ENCODE measurements around the gene BBS4.
A peak's percentile ranks its signal among the peaks of the same experiment; 100 is the strongest.
"Not testable (repeated sequence)": the region's sequence is repeated elsewhere in the genome, so short reads cannot be mapped to it uniquely, and the experiment has no call there.

BBS4 gene

DNA sequence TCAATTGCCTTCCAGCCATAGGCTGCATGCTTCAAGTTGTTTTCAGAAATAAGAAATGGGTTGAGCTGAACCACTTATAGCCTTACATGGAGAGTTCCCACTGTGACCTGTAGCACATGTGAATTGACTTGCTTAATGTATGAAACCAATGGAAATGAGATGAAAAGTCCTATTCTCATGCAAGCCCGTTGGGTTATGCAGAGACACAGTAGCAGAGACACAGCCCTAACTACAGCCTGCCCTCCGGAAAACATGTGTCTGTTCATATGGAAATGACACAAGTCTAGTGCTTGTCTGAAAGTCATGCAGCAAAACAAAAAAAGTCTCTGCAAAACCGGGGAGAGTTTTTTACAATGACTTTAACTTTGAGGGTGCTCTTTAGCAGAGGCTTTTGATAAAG lies 14.5 kb upstream of the BBS4 start:
- TF ChIP-seq JUND (IDR thresholded peaks at IDR 0.05; ENCODE audit: low read depth) = no peak
- in situ Hi-C loops (cut with HindIII; ENCODE audit: low pct_unique_long_range_greater_than_20kb, low sequenced_read_pairs) = no loop called here
- DNase-seq (ENCODE audit: low read depth in 1 of 2, low spot score in 1 of 2) = no peak

DNA sequence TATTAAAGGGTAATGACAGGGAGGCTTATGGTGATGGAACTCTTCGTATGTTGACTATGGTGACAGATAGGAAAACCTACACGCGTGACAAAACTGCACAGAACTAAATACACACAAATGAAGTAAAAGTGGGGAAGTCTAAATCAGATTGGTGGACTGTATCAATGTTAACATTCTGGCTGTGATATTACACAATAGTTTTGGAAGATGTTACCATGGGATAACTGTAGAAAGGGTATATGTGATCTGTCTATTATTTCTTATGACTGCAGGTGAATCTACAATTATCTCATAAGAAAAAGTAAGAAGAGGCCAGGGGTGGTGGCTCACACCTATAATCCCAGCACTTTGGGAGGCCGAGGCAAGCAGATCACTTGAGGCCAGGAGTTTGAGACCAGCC lies 9.2 kb upstream of the BBS4 start:
- no peak for TF ChIP-seq JUND (IDR thresholded peaks at IDR 0.05; ENCODE audit: low read depth)
- in situ Hi-C loops (cut with HindIII; ENCODE audit: low pct_unique_long_range_greater_than_20kb, low sequenced_read_pairs) = no loop called here
- DNase-seq (ENCODE audit: low read depth in 1 of 2, low spot score in 1 of 2) = no peak

DNA sequence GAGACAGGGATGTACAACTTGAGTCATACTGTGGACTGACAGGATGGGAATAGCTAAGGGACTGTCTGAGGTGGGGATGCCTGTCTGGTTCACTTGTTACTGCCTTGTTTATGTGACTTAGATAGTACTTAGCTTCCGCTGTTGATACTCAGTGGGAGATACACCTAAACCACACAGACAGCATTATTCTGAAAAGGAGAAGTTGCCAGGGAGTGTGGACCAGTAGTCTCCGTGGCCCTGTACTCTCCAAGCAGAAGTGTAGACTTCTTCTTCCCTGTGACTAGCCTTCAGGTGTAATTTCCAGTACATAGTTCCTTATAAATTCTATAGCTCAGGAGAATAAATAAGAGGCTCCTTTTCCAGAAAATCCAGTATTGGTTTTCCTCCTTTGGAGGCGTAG lies 5.1 kb upstream of the BBS4 start:
- in situ Hi-C loops (cut with HindIII; ENCODE audit: low pct_unique_long_range_greater_than_20kb, low sequenced_read_pairs) = no loop called here
- DNase-seq (ENCODE audit: low read depth in 1 of 2, low spot score in 1 of 2) = no peak
- no peak for TF ChIP-seq JUND (IDR thresholded peaks at IDR 0.05; ENCODE audit: low read depth)

DNA sequence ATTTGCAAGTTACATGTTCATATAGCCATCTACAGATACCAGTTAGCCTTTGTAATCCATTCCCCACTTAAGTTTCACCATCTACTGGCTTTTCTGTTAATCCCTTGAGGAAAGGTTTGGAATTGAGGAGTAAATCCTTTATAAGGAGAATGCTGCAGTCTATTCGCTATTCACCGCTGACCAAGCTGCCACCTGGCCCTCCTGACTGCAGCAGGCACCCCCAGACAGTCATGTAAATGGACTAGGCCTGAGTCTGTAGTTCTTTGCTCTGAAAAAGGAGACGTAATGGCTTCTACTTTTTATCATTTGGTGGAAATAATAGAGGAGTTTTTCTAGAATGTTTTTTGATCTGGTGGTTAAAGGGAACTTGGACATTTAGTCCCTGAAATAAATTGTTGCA lies 3.2 kb upstream of the BBS4 start:
- in situ Hi-C loops (cut with HindIII; ENCODE audit: low pct_unique_long_range_greater_than_20kb, low sequenced_read_pairs) = no loop called here

DNA sequence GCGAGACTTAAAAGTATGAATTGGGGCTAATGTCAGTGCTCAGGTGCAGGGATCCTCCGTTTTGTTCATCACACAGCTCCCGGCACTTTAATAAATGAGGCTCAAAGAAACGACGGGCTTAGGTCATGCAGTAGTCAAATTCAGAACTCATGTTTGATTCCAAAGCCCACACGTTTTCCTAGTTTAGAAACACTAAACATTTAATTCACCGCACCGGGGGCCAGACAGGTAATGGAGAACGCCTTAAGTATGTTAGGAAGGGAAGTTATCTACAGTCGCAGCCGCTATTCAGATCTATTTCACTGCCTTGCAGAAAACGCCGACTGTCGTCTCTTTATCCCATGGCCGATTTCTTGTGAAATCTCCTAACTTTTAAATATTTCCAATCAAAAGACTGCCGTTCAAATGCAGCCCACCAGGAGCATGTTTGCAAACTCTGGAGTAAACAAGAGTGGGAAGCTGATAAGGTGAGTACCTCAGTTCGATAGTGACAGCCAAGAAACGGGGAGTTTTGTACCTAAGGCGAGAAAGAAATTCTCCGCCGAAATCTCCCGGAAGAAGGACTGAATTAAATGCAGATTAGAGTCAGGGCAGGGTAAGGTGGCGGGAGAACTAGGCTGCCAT lies 594 bp upstream of the BBS4 start:
- DNase-seq (ENCODE audit: low read depth in 1 of 2, low spot score in 1 of 2) = no peak
- in situ Hi-C loops (cut with HindIII; ENCODE audit: low pct_unique_long_range_greater_than_20kb, low sequenced_read_pairs) = no loop called here
- TF ChIP-seq JUND (IDR thresholded peaks at IDR 0.05; ENCODE audit: low read depth) = no peak

More for the DNA sequence above, 3.2 kb upstream of the BBS4 start:
- no peak for TF ChIP-seq JUND (IDR thresholded peaks at IDR 0.05; ENCODE audit: low read depth)
- DNase-seq (ENCODE audit: low read depth in 1 of 2, low spot score in 1 of 2) = no peak

DNA sequence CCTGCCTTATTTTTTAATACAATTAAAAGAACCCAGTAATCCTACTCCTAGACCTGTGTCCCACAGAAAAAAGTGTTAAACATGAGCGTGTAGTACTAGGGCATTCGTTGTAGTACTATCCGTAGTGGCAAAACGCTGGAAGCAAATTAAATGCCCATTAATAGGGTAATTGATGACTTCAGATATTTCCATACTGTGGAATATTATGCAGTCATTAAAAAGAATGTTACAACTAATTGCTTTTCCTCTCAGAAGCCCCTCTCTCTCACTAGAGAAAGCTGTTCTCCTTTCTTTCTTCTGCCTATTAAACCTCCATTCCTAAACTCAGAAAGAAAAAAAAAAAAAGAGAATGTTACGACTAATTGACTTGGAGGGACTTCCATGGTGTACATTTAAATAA lies 2.7 kb downstream of the BBS4 start:
- no peak for TF ChIP-seq JUND (IDR thresholded peaks at IDR 0.05; ENCODE audit: low read depth)
- no peak for DNase-seq (ENCODE audit: low read depth in 1 of 2, low spot score in 1 of 2)
- in situ Hi-C loops (cut with HindIII; ENCODE audit: low pct_unique_long_range_greater_than_20kb, low sequenced_read_pairs) = no loop called here

DNA sequence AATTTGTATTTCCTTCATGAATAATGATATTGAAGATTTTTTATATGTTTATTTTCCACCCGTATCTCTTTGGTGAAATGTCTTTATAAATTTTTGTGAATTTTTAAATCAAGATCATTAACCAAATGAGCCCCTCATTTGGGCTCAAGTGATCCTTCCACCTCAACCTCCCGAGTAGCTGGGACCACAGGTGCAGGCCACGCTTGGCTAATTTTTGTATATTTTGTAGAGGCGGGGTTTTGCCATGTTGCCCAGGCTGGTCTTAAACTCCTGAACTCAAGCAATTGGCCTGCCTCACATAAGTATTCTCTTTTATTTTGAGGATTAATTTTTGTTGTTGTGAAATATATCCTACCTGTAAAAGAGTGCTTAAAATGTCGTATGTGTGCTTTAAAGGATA lies 4.9 kb downstream of the BBS4 start:
- in situ Hi-C loops (cut with HindIII; ENCODE audit: low pct_unique_long_range_greater_than_20kb, low sequenced_read_pairs) = no loop called here
- no peak for TF ChIP-seq JUND (IDR thresholded peaks at IDR 0.05; ENCODE audit: low read depth)
- DNase-seq (ENCODE audit: low read depth in 1 of 2, low spot score in 1 of 2) = no peak

DNA sequence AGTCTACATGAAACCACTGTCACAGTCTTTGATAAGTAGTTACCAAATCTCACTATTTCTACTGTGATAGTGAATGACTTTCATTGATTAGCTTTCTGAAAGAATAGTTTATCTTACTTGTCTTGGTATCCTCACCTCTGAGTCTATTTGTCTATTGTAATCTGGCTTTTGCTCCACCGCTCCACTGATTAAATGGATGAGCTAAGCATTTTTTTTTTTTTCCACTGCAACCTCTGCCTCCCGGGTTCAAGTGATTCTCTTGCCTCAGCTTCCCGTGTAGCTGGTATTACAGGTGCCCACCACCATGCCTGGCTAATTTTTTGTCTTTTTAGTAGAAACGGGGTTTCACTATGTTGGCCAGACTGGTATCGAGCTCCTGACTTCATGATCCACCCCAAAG lies 12.9 kb downstream of the BBS4 start:
- in situ Hi-C loops (cut with HindIII; ENCODE audit: low pct_unique_long_range_greater_than_20kb, low sequenced_read_pairs) = no loop called here
- no peak for DNase-seq (ENCODE audit: low read depth in 1 of 2, low spot score in 1 of 2)
- no peak for TF ChIP-seq JUND (IDR thresholded peaks at IDR 0.05; ENCODE audit: low read depth)

DNA sequence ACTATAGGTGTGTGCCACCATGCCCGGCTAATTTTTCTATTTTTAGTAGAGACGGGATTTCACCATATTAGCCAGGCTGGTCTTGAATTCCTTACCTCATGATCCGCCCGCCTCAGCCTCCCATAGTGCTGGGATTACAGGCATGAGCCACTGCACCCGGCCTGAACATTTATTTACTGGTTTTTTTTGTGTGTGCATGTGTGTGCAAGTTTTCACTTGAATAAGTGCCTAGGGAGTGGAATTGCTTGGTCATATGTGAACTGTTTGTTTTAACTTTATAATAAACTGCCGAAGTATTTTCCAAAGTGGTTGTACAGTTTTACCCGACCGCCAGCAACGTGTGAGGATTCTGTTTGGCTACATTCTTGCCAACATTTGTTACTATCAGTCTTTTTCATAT lies 14.1 kb downstream of the BBS4 start:
- in situ Hi-C loops (cut with HindIII; ENCODE audit: low pct_unique_long_range_greater_than_20kb, low sequenced_read_pairs) = no loop called here
- no peak for TF ChIP-seq JUND (IDR thresholded peaks at IDR 0.05; ENCODE audit: low read depth)
- no peak for DNase-seq (ENCODE audit: low read depth in 1 of 2, low spot score in 1 of 2)

DNA sequence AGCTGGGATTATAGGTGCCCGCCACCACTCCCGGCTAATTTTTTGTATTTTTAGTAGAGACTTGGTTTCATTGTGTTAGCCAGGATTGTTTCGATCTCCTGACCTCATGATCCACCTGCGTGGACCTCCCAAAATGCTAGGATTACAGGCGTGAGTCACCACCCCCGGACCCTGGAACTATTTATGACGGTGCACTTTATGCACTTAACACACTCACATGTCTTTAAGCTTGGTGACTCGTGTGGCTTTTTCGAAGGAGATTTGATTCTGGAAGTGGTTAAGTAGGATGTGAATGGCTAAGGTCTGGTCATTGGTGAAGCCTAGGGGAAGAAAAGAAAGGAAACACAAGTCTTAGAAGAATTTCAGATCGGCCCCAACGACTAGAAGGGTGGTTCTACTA lies 20.3 kb downstream of the BBS4 start:
- DNase-seq (ENCODE audit: low read depth in 1 of 2, low spot score in 1 of 2) = no peak
- in situ Hi-C loops (cut with HindIII; ENCODE audit: low pct_unique_long_range_greater_than_20kb, low sequenced_read_pairs) = no loop called here
- TF ChIP-seq JUND (IDR thresholded peaks at IDR 0.05; ENCODE audit: low read depth) = no peak

DNA sequence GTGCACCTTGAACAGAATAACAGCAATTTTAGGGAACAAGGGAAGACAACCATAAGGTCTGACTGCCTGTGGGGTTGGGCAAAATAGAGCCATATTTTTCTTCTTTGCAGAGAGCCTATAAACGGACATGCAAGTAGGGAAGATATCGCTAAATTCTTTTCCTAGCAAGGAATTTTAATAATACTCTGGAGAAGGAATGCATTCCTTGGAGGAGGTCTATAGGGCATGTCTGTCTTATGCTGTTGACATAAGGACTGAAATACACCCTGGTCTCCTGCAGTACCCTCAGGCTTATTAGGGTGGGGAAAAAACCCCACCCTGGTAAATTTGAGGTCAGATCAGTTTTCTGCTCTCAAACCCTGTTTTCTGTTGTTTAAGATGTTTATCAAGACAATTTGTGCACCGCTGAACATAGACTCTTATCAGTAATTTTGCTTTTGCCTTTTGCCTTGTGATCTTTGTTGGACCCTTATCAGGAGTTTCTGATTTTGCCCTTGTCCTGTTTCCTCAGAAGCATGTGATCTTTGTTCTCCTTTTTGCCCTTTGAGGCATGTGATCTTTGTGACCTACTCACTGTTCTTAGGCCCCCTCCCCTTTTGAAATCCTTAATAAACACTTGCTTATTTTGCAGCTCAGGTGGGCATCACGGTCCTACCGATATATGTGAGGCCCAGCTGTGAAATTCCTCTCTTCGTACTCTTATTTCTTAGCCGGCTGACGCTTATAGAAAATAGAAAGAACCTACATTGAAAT lies 22.7 kb downstream of the BBS4 start:
- DNase-seq (ENCODE audit: low read depth in 1 of 2, low spot score in 1 of 2); in situ Hi-C loops (cut with HindIII; ENCODE audit: low pct_unique_long_range_greater_than_20kb, low sequenced_read_pairs): not testable (repeated sequence)

DNA sequence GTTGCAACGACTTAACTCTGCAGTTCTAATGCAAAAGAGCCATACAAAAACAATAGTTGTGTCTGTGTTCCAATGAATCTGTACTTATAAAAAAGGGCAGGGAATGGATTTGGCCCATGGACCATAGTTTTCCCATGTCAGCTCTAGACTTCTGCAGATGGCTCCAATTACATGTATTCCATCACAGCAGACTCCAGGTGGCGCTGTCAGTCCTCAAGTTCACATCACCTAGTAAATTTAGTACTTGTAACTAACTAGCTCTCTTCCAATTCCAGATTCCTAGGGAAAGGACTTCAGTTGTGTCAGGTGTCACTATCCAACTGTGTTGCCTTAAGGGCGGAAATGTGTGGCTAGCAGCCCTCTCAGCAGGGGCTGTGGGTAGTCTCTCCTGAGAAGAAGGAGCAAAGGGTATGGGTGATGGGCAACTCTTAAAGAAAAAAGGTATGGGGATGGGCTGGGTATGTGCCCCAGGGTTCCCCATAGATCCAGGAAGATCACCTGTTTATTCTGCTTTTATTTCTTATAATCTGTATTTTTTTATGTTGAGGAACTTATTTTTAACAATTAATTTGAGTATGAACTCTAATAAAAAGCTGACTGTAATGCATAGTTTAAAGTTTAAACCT lies 36.2 kb downstream of the BBS4 start:
- in situ Hi-C loops (cut with HindIII; ENCODE audit: low pct_unique_long_range_greater_than_20kb, low sequenced_read_pairs) = no loop called here
- peak; percentile 27 to 81 for DNase-seq (ENCODE audit: low read depth in 1 of 2, low spot score in 1 of 2)
- TF ChIP-seq JUND (IDR thresholded peaks at IDR 0.05; ENCODE audit: low read depth) = no peak

DNA sequence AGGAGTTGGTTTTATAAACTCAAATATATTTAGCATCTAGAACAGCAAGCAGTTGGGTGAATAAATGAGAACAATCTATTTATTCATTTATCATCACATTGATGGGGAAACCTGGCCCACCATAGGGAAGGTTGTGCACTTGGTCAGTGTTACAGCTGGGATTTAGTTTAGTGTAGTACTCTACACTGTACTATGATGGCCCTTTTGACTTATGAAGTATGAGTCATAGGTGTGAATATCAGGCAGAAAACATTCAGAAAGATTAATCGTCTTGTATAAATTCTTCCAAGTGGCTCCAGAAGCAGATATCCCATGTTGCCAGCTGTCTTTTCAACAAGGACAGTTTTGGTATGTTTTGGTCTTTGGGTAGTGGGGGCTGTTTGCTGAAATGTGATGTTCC lies 38.0 kb downstream of the BBS4 start:
- no peak for DNase-seq (ENCODE audit: low read depth in 1 of 2, low spot score in 1 of 2)
- in situ Hi-C loops (cut with HindIII; ENCODE audit: low pct_unique_long_range_greater_than_20kb, low sequenced_read_pairs) = no loop called here
- TF ChIP-seq JUND (IDR thresholded peaks at IDR 0.05; ENCODE audit: low read depth) = no peak

Measured in T47D (cell line).